ENCODE measurements around the gene PLEKHM3. TPM values are rescaled to one million over a fixed set of nuclear protein-coding genes. Genes with fewer than 3 reads are reported as not detected.

Gene PLEKHM3
- total RNA-seq, 1 donor from 2014 or later, result 20.9 TPM

GRCh38 chr2:208062113-208062512, 36.8 kb upstream of the PLEKHM3 start:
- peaks cover 0 to 3% (median 0%) of the 10 kb centered on the region in 3 donors for H3K4me1 ChIP-seq (ENCODE audit: control insufficient read depth in 3 of 3, insufficient read depth in 3 of 3, low read length in 3 of 3)
- H3K27me3 ChIP-seq (ENCODE audit: control insufficient read depth in 3 of 3, insufficient read depth in 3 of 3, low read length in 3 of 3), result no peaks in the 10 kb centered on the region
- H3K36me3 ChIP-seq (ENCODE audit: control insufficient read depth in 3 of 3, insufficient read depth in 3 of 3, low read length in 3 of 3), result no peaks in the 10 kb centered on the region
- no peaks in the 10 kb centered on the region for H3K9me3 ChIP-seq (ENCODE audit: control insufficient read depth in 3 of 3, low read length in 3 of 3)
- H3K4me3 ChIP-seq (ENCODE audit: low read length in 3 of 3), result no peak overlapping the region
- H3K9ac ChIP-seq (ENCODE audit: low read depth in 1 of 3, low read length in 3 of 3), result no peak overlapping the region
- no peak overlapping the region for H3K27ac ChIP-seq (ENCODE audit: low read depth, low read length)

- Histone ChIP-seq H3K27ac (ENCODE audit: low read depth, low read length) (no peak overlapping the region), H3K27me3 (ENCODE audit: control insufficient read depth in 3 of 3, insufficient read depth in 3 of 3, low read length in 3 of 3) (no peaks in the 10 kb centered on the region), H3K4me3 (ENCODE audit: low read length in 3 of 3) (no peak overlapping the region), H3K9me3 (ENCODE audit: control insufficient read depth in 3 of 3, low read length in 3 of 3) (no peaks in the 10 kb centered on the region), H3K36me3 (ENCODE audit: control insufficient read depth in 3 of 3, insufficient read depth in 3 of 3, low read length in 3 of 3) (no peaks in the 10 kb centered on the region), H3K9ac (ENCODE audit: low read depth in 1 of 3, low read length in 3 of 3) (no peak overlapping the region), H3K4me1 (ENCODE audit: control insufficient read depth in 3 of 3, insufficient read depth in 3 of 3, low read length in 3 of 3) (no peaks in the 10 kb centered on the region)
Measured at GRCh38 chr2:208057108-208057507, 31.8 kb upstream of the PLEKHM3 start.

GRCh38 chr2:208049441-208049840, 24.1 kb upstream of the PLEKHM3 start:
- no peaks in the 10 kb centered on the region for H3K27me3 ChIP-seq (ENCODE audit: control insufficient read depth in 3 of 3, insufficient read depth in 3 of 3, low read length in 3 of 3)
- H3K9me3 ChIP-seq (ENCODE audit: control insufficient read depth in 3 of 3, low read length in 3 of 3), result no peaks in the 10 kb centered on the region
- no peak overlapping the region for H3K27ac ChIP-seq (ENCODE audit: low read depth, low read length)
- H3K36me3 ChIP-seq (ENCODE audit: control insufficient read depth in 3 of 3, insufficient read depth in 3 of 3, low read length in 3 of 3), result no peaks in the 10 kb centered on the region
- no peak overlapping the region for H3K9ac ChIP-seq (ENCODE audit: low read depth in 1 of 3, low read length in 3 of 3)
- H3K4me1 ChIP-seq (ENCODE audit: control insufficient read depth in 3 of 3, insufficient read depth in 3 of 3, low read length in 3 of 3), result no peaks in the 10 kb centered on the region
- no peak overlapping the region for H3K4me3 ChIP-seq (ENCODE audit: low read length in 3 of 3)

- Histone ChIP-seq H3K27ac (ENCODE audit: low read depth, low read length) (no peak overlapping the region), H3K36me3 (ENCODE audit: control insufficient read depth in 3 of 3, insufficient read depth in 3 of 3, low read length in 3 of 3) (no peaks in the 10 kb centered on the region), H3K9ac (ENCODE audit: low read depth in 1 of 3, low read length in 3 of 3) (no peak overlapping the region), H3K27me3 (ENCODE audit: control insufficient read depth in 3 of 3, insufficient read depth in 3 of 3, low read length in 3 of 3) (no peaks in the 10 kb centered on the region), H3K4me3 (ENCODE audit: low read length in 3 of 3) (no peak overlapping the region), H3K4me1 (ENCODE audit: control insufficient read depth in 3 of 3, insufficient read depth in 3 of 3, low read length in 3 of 3) (no peaks in the 10 kb centered on the region), H3K9me3 (ENCODE audit: control insufficient read depth in 3 of 3, low read length in 3 of 3) (no peaks in the 10 kb centered on the region)
Measured at GRCh38 chr2:208049006-208049405, 23.7 kb upstream of the PLEKHM3 start.

GRCh38 chr2:208047840-208048239, 22.5 kb upstream of the PLEKHM3 start:
- Histone ChIP-seq H3K27me3 (ENCODE audit: control insufficient read depth in 3 of 3, insufficient read depth in 3 of 3, low read length in 3 of 3) (no peaks in the 10 kb centered on the region), H3K4me1 (ENCODE audit: control insufficient read depth in 3 of 3, insufficient read depth in 3 of 3, low read length in 3 of 3) (no peaks in the 10 kb centered on the region), H3K4me3 (ENCODE audit: low read length in 3 of 3) (no peak overlapping the region), H3K27ac (ENCODE audit: low read depth, low read length) (no peak overlapping the region), H3K9me3 (ENCODE audit: control insufficient read depth in 3 of 3, low read length in 3 of 3) (no peaks in the 10 kb centered on the region), H3K9ac (ENCODE audit: low read depth in 1 of 3, low read length in 3 of 3) (no peak overlapping the region), H3K36me3 (ENCODE audit: control insufficient read depth in 3 of 3, insufficient read depth in 3 of 3, low read length in 3 of 3) (no peaks in the 10 kb centered on the region)

- Histone ChIP-seq H3K4me1 (ENCODE audit: control insufficient read depth in 3 of 3, insufficient read depth in 3 of 3, low read length in 3 of 3) (no peaks in the 10 kb centered on the region), H3K9ac (ENCODE audit: low read depth in 1 of 3, low read length in 3 of 3) (no peak overlapping the region), H3K27ac (ENCODE audit: low read depth, low read length) (no peak overlapping the region), H3K27me3 (ENCODE audit: control insufficient read depth in 3 of 3, insufficient read depth in 3 of 3, low read length in 3 of 3) (no peaks in the 10 kb centered on the region), H3K4me3 (ENCODE audit: low read length in 3 of 3) (no peak overlapping the region), H3K9me3 (ENCODE audit: control insufficient read depth in 3 of 3, low read length in 3 of 3) (no peaks in the 10 kb centered on the region), H3K36me3 (ENCODE audit: control insufficient read depth in 3 of 3, insufficient read depth in 3 of 3, low read length in 3 of 3) (no peaks in the 10 kb centered on the region)
Measured at GRCh38 chr2:208046686-208047085, 21.4 kb upstream of the PLEKHM3 start.

GRCh38 chr2:208042450-208042849, 17.1 kb upstream of the PLEKHM3 start:
- H3K4me3 ChIP-seq (ENCODE audit: low read length in 3 of 3), result no peak overlapping the region
- H3K4me1 ChIP-seq (ENCODE audit: control insufficient read depth in 3 of 3, insufficient read depth in 3 of 3, low read length in 3 of 3), result no peaks in the 10 kb centered on the region
- H3K27ac ChIP-seq (ENCODE audit: low read depth, low read length), result no peak overlapping the region
- no peak overlapping the region for H3K9ac ChIP-seq (ENCODE audit: low read depth in 1 of 3, low read length in 3 of 3)
- no peaks in the 10 kb centered on the region for H3K36me3 ChIP-seq (ENCODE audit: control insufficient read depth in 3 of 3, insufficient read depth in 3 of 3, low read length in 3 of 3)
- no peaks in the 10 kb centered on the region for H3K9me3 ChIP-seq (ENCODE audit: control insufficient read depth in 3 of 3, low read length in 3 of 3)
- no peaks in the 10 kb centered on the region for H3K27me3 ChIP-seq (ENCODE audit: control insufficient read depth in 3 of 3, insufficient read depth in 3 of 3, low read length in 3 of 3)

GRCh38 chr2:208042041-208042440, 16.7 kb upstream of the PLEKHM3 start:
- no peaks in the 10 kb centered on the region for H3K27me3 ChIP-seq (ENCODE audit: control insufficient read depth in 3 of 3, insufficient read depth in 3 of 3, low read length in 3 of 3)
- no peak overlapping the region for H3K4me3 ChIP-seq (ENCODE audit: low read length in 3 of 3)
- no peaks in the 10 kb centered on the region for H3K36me3 ChIP-seq (ENCODE audit: control insufficient read depth in 3 of 3, insufficient read depth in 3 of 3, low read length in 3 of 3)
- H3K4me1 ChIP-seq (ENCODE audit: control insufficient read depth in 3 of 3, insufficient read depth in 3 of 3, low read length in 3 of 3), result no peaks in the 10 kb centered on the region
- no peaks in the 10 kb centered on the region for H3K9me3 ChIP-seq (ENCODE audit: control insufficient read depth in 3 of 3, low read length in 3 of 3)
- no peak overlapping the region for H3K9ac ChIP-seq (ENCODE audit: low read depth in 1 of 3, low read length in 3 of 3)
- no peak overlapping the region for H3K27ac ChIP-seq (ENCODE audit: low read depth, low read length)

GRCh38 chr2:208040199-208041171, 15.2 kb upstream of the PLEKHM3 start:
- Histone ChIP-seq H3K9ac (ENCODE audit: low read depth in 1 of 3, low read length in 3 of 3) (no peak overlapping the region), H3K4me3 (ENCODE audit: low read length in 3 of 3) (no peak overlapping the region), H3K36me3 (ENCODE audit: control insufficient read depth in 3 of 3, insufficient read depth in 3 of 3, low read length in 3 of 3) (no peaks in the 10 kb centered on the region), H3K27me3 (ENCODE audit: control insufficient read depth in 3 of 3, insufficient read depth in 3 of 3, low read length in 3 of 3) (no peaks in the 10 kb centered on the region), H3K4me1 (ENCODE audit: control insufficient read depth in 3 of 3, insufficient read depth in 3 of 3, low read length in 3 of 3) (no peaks in the 10 kb centered on the region), H3K9me3 (ENCODE audit: control insufficient read depth in 3 of 3, low read length in 3 of 3) (no peaks in the 10 kb centered on the region), H3K27ac (ENCODE audit: low read depth, low read length) (no peak overlapping the region)

GRCh38 chr2:208039376-208040110, 14.2 kb upstream of the PLEKHM3 start:
- H3K36me3 ChIP-seq (ENCODE audit: control insufficient read depth in 3 of 3, insufficient read depth in 3 of 3, low read length in 3 of 3), result no peaks in the 10 kb centered on the region
- no peaks in the 10 kb centered on the region for H3K9me3 ChIP-seq (ENCODE audit: control insufficient read depth in 3 of 3, low read length in 3 of 3)
- H3K4me1 ChIP-seq (ENCODE audit: control insufficient read depth in 3 of 3, insufficient read depth in 3 of 3, low read length in 3 of 3), result no peaks in the 10 kb centered on the region
- no peak overlapping the region for H3K4me3 ChIP-seq (ENCODE audit: low read length in 3 of 3)
- no peaks in the 10 kb centered on the region for H3K27me3 ChIP-seq (ENCODE audit: control insufficient read depth in 3 of 3, insufficient read depth in 3 of 3, low read length in 3 of 3)
- H3K27ac ChIP-seq (ENCODE audit: low read depth, low read length), result no peak overlapping the region
- H3K9ac ChIP-seq (ENCODE audit: low read depth in 1 of 3, low read length in 3 of 3), result no peak overlapping the region
